Cortex of kidney (tissue), 1 donor: ENCODE results near the gene SRF.
A peak's percentile ranks its signal among the peaks of the same experiment; 100 is the strongest.

Experiments used
- DNase-seq: peaks from one replicate; lab custom pipeline; 2025; lab: John Stamatoyannopoulos, UW

The SRF gene

GRCh38 chr6:43147691-43148477, 23.2 kb upstream of the SRF start:
- no peak for DNase-seq

- no peak for DNase-seq
These were observed 21.8 kb upstream of the SRF start for GRCh38 chr6:43149265-43149664.

GRCh38 chr6:43150051-43150751, 20.9 kb upstream of the SRF start:
- no peak for DNase-seq

- DNase-seq, result no peak
These were observed 11.5 kb upstream of the SRF start for GRCh38 chr6:43159599-43159998.

DNA sequence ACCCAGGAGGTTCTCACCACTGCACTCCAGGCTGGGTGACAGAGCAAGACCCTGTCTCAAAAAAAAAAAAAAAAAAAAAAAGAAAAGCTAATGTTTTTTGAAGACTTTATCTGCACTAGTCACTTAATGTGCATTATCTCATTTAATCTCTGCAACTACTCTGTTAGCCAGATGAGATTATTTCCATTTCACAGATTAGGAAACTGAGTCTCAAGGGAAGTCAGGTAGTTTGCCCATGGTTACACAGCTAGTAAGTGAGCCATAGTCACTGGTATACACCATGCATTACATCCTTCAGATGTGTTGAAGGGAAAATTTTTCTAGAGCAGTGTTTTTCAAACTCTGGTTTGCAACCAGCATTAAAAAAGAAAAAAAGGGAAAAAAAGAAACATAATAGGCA, 7.2 kb upstream of the SRF start:
- no peak for DNase-seq

DNA sequence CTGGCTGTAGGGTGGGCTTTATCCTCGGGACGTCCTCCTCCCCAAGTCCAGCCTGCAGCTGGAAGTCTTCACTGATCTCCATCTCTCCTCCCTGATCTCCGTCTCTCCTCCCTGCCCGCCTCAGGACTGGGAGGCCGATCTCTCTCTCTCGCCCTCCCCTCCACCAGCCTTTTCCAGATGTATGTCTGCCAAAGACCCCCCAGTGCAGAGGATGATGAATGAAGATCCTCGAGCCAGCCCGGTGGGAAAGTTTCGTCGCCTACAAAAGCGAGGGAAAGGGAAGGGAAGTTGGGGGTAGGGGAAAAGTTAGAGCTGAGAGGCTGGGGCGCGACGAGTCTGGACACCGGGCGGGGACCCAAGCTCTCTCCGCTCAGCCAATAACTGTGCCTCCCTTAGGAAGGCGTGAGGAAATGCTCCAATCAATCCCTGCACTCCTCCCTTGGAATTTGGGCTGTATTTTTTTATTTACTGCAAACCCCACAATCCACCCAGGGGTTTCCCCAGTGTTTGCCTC, 595 bp upstream of the SRF start:
- no peak for DNase-seq

DNA sequence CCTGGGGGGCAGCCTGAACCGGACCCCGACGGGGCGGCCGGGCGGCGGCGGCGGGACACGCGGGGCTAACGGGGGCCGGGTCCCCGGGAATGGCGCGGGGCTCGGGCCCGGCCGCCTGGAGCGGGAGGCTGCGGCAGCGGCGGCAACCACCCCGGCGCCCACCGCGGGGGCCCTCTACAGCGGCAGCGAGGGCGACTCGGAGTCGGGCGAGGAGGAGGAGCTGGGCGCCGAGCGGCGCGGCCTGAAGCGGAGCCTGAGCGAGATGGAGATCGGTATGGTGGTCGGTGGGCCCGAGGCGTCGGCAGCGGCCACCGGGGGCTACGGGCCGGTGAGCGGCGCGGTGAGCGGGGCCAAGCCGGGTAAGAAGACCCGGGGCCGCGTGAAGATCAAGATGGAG, 636 bp downstream of the SRF start:
- no peak for DNase-seq

DNA sequence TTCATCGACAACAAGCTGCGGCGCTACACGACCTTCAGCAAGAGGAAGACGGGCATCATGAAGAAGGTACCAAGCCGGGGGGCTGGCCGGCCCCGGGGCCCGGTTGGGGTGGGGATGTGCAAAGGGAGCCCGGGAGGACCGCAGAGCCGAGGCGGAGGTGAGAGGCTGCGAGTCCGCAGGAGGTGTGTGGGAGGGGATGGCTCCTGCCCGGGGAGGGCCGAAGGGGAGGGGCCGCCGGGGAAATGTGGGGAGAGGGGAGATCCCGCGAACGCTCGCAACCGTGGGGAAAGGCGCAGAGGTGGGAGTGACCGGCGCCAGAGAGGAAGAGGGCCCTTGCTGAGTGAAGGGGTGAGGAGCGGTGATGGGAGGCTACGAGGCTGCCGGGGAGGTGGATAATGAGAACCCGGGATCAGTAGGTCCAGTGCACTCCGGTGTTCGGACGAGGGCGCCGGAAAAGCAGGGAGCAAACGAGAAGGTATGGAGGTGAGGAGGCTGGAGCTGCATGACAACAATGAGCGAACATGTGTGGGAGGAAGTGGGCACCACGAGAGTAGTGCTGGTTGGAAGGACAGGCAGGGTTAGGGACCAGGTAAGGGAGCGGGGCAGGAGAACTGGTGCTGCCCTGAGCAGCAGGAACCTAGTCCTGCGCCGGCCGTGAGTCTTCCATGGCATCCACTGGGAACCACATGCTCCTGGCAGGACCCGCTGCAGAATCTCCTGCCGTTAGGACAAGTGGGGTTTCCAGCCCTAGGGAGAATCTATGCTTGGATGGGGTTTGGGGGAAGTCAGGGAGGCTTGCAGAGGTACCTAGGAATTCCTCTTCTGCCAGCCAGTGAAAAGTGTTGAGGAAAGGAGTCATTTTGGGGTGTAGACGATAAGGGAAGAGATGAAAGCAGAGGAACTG, 1.3 kb downstream of the SRF start:
- no peak for DNase-seq

- no peak for DNase-seq
These were observed 2.7 kb downstream of the SRF start for GRCh38 chr6:43173591-43174262.

- DNase-seq, result no peak
These were observed 3.4 kb downstream of the SRF start for GRCh38 chr6:43174263-43175112.

DNA sequence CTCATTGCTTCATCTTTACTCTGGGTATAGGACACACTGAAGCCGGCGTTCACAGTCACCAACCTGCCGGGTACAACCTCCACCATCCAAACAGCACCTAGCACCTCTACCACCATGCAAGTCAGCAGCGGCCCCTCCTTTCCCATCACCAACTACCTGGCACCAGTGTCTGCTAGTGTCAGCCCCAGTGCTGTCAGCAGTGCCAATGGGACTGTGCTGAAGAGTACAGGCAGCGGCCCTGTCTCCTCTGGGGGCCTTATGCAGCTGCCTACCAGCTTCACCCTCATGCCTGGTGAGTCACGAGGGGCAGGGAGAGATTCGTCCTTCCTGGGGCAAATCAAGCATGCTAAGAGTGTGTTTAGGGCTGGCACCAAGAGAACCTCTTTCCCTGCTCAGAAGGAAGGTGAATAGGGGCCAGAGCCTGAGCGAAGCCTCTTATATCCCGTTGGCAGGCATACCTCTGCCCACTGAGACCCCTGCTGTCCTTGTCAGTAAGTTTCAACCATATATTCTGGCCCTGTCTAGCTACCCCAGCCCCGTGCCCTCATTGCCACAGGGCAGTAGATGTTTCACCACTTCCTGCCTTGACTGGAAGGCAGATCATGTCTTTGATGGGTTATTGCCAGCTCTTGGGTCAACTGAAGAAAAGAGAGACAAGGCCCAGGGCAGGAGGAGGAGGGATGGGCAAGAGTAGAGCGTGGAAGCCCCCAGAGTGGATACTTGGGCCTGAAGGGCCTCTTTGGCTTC, 4.8 kb downstream of the SRF start:
- no peak for DNase-seq

DNA sequence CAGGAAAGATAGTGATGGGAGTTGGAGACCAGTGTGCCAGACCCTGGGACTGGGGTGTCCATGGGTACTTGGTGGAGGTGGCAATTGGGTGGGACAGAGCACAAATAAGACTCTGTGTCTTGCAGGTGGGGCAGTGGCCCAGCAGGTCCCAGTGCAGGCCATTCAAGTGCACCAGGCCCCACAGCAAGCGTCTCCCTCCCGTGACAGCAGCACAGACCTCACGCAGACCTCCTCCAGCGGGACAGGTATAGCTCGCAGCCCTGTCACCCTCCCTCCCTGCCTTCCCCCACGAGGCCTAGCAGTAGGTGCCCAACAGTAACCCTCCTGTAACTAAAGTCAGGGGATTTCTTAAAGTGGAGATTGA, 5.3 kb downstream of the SRF start:
- DNase-seq, result no peak

GRCh38 chr6:43178150-43178549, 7.1 kb downstream of the SRF start:
- no peak for DNase-seq

- no peak for DNase-seq
These were observed 8.1 kb downstream of the SRF start for GRCh38 chr6:43178951-43179830.

DNA sequence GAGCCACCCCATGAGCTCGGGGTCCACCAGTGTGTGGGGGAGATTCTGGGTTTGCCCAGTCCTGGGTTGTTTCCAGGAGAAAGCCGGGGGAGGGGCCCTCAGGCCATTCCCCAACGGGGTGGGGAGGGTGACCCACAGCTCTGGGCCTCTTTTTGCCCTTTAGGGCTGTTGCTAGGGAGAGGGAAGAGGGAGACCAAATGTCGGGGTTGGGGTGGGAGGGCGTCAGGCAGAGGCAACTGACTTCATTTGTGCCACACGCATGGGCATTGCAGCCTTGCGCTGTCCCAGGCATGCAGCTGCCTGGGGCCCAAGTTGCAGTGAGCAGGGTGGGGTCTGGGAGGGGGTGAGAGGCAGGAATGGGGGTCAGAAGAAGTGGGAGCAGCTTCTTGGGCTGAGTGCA, 9.0 kb downstream of the SRF start:
- no peak for DNase-seq

DNA sequence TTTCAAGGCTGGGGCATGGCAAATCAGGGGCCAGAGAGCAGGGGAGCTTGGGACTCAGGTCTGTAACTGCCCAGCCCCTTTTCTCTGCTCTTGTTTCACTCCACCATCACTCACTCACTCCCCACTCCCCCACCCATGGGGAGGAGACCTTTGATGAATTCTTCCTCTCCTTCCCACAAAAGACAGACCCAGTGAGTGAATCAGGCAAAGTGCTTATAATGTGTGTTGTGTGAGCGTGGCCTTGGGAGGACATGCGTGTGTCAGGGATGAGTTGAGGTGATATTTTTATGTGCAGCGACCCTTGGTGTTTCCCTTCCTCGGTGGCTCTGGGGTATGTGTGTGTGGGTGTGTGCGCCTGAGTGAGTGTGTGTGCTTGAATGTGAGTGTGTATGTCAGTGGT, 9.9 kb downstream of the SRF start:
- no peak for DNase-seq

DNA sequence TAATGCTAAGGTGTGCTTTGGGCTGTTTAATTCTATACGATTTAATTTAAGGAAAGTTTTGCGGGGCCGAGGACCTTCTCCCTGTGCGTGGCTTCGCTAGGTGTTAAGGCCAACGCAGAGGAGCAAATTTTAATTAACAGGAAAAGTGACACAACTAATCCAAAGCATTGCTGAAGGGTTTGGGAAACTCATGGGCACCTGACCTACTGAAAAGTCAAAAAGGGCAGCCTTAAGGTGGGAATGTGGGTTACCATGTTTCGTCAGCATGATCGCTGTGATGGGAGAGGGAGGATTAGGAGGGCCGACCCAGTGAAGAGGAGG, 10.5 kb downstream of the SRF start:
- no peak for DNase-seq

DNA sequence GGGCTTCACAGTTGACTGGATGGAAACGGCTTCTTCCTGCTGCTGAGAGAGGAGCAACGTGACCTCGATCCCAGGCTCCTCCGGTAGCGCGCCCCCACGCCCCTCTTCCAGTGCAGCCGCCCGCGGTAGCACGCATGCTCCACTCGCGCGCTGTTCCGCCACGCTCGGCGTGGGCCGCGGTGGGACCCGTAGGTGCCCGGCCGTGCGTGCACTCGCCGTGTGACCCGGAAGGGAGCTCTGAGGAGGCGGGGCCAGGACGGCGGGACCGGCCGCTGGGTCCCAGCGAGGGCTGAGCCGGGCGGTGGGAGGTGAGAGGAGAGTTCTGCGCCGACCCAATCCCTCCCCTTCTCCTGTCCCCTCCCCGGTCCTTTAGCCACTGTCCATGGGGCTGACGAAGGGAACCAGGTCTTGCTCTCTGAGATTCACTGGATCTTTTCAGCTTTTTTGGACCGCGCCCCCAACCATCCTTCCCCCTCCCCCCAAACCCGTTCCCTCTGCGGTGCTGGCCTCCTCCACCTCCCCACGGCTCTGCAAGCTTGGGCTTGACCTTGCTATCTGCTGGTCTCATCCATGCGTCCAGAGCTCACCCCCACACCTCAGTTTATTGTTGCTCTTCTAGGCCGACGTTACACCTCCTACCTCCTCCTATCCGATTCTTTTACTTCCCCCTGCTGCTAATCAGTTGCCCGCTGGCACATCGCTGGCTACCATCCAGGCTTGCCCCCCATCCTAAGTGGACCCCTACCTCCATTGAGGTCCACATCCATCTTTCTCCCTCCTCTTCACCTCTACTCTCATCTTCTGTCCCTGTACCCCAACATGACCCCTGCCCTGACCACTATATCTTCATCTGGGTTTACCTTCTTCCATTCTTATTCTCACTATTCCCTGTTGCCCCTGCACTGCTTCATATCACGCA, 11.1 kb downstream of the SRF start, which contains the start of gene CUL9:
TSS of gene CUL9 (plus strand) at position 255 of the 919 bp plus-strand sequence. CDS start 2,115 bp downstream, outside the sequence.
- DNase-seq, result peak; percentile 85
